Measurements from ENCODE around the gene TOP3A. TPM values are rescaled to one million over a fixed set of nuclear protein-coding genes. Genes with fewer than 3 reads are reported as not detected.

TOP3A gene
- total and polyA plus RNA-seq, 2 of the 4 experiments (the other 2 are of a cell fraction): 13.4 to 21.3 TPM

- BruUV-seq (replicated peaks): TSS peak; percentile 65
- no peak overlapping the region; the same call in 1 of the 2 replicates for H3K14ac ChIP-seq (replicated peaks; ENCODE audit: low read depth, low read length)
- H3K9ac ChIP-seq (ENCODE audit: low read depth, low read length): peak overlapping the region; percentile 81
- peaks cover 23% of the 10 kb centered on the region for H3K9me1 ChIP-seq (ENCODE audit: insufficient read depth, low read length)
- in situ Hi-C loops (cut with MboI; ENCODE audit: low sequenced_read_pairs): no loop called here
- H3K56ac ChIP-seq (ENCODE audit: extremely low read depth, insufficient read depth, low read length): no peak overlapping the region
- H3K79me1 ChIP-seq (ENCODE audit: low read depth in 1 of 2, low read length in 2 of 2): peaks cover 29 to 91% of the 10 kb centered on the region in 2 experiments
- no peak overlapping the region for H3K18ac ChIP-seq (ENCODE audit: low read depth, low read length)
- ATAC-seq (ENCODE audit: low read depth): no peak
- H2AK5ac ChIP-seq (ENCODE audit: low read depth, low read length): peak overlapping the region; percentile 33; the same call in 1 of the 2 replicates
- peak overlapping the region; percentile 82 to 94; a peak in 3 of 4 replicates for H4K8ac ChIP-seq (ENCODE audit: low read depth in 2 of 2, low read length in 2 of 2)
- WGBS, 2 experiments (ENCODE audit: extremely low coverage in 2 of 2, insufficient read length in 1 of 2): 14% methylated on average over 6 of the region's 18 CpGs; no CpG with 5 or more reads in 1 of the 2 experiments
- H2BK5ac ChIP-seq (ENCODE audit: low read depth, low read length, poor library complexity, severe bottlenecking): peak overlapping the region; percentile 63
- H3K27me3 ChIP-seq (ENCODE audit: control insufficient read depth, insufficient read depth, low read length): no peaks in the 10 kb centered on the region
- peaks cover 10% of the 10 kb centered on the region for H3K4me1 ChIP-seq (ENCODE audit: control insufficient read depth, insufficient read depth, low read length)
- peaks cover 49% of the 10 kb centered on the region for H4K20me1 ChIP-seq (ENCODE audit: insufficient read depth, low read length)
- dilution Hi-C loops (cut with HindIII; ENCODE audit: low sequenced_read_pairs, unreplicated experiment): no loop called here
- peak overlapping the region; percentile 48; the same call in 1 of the 2 replicates for H4K91ac ChIP-seq (ENCODE audit: insufficient read depth, low read depth, low read length)
- CTCF ChIA-PET: no interaction called here
- DNase-seq: peak; percentile 7
- H3K36me3 ChIP-seq (ENCODE audit: control insufficient read depth, insufficient read depth, low read length): peaks cover 28% of the 10 kb centered on the region
- no peaks in the 10 kb centered on the region for H3K9me3 ChIP-seq (ENCODE audit: control insufficient read depth, insufficient read depth, low read length)
- H3K4me3 ChIP-seq (ENCODE audit: insufficient read depth, low read depth, low read length): peak overlapping the region; percentile 88
- peak overlapping the region; percentile 96 for H2AFZ ChIP-seq (replicated peaks; ENCODE audit: low read length, poor library complexity)
- intact Hi-C loops (cut with micrococcal nuclease): no loop called here
- POLR2A ChIA-PET (ENCODE audit: unreplicated experiment): no interaction called here
- no peak for TF ChIP-seq ELK1 (IDR thresholded peaks at IDR 0.05; ENCODE audit: borderline replicate concordance, low read depth, low read length)
- TF ChIP-seq RCOR1 (IDR thresholded peaks at IDR 0.05; ENCODE audit: insufficient replicate concordance, low read length): no peak
- no peak for TF ChIP-seq NFE2L2 (IDR thresholded peaks at IDR 0.05; ENCODE audit: low read depth, low read length)
- TF ChIP-seq POLR2A (IDR thresholded peaks at IDR 0.05; ENCODE audit: low read depth, low read length): no peak
- TF ChIP-seq SMC3 (IDR thresholded peaks at IDR 0.05; ENCODE audit: low read depth, low read length): no peak
- no peak for TF ChIP-seq MXI1 (IDR thresholded peaks at IDR 0.05; ENCODE audit: borderline replicate concordance, low read depth, low read length)
- no peak overlapping the region for H2BK120ac ChIP-seq (ENCODE audit: low read depth, low read length)
- H3K27ac ChIP-seq (ENCODE audit: insufficient read depth, low read length): peak overlapping the region; percentile 83
- H3K23ac ChIP-seq (ENCODE audit: low read depth, low read length): no peak overlapping the region
- peak overlapping the region; percentile 80 for H4K5ac ChIP-seq (ENCODE audit: low read depth, low read length)
- no peak overlapping the region for H2BK20ac ChIP-seq (ENCODE audit: low read depth, low read length)
- no peak overlapping the region for H2BK15ac ChIP-seq (ENCODE audit: low read depth, low read length)
- peak overlapping the region; percentile 89 for H3K4me2 ChIP-seq (ENCODE audit: low read depth, low read length)
- H2AK9ac ChIP-seq (replicated peaks; ENCODE audit: low read depth, low read length, poor library complexity): peak overlapping the region; percentile 50
- peak overlapping the region; percentile 83; the same call in 1 of the 2 replicates for H3K4ac ChIP-seq (ENCODE audit: low read depth, low read length)
Measured at GRCh38 chr17:18315562-18315922, 748 bp upstream of the TOP3A start.

Measured in IMR-90 (cell line).